IPS DF 19.7 (cell line): ENCODE measurements around the gene RARG.
"Not testable (repeated sequence)": the region's sequence is repeated elsewhere in the genome, so short reads cannot be mapped to it uniquely, and the experiment has no call there.

Experiments
- DNase-seq: peaks from one replicate; pipeline ENCODE4 v3.0.0-alpha.2; 2013; ENCODE audit warnings: low read depth, low spot score

The RARG gene

DNA sequence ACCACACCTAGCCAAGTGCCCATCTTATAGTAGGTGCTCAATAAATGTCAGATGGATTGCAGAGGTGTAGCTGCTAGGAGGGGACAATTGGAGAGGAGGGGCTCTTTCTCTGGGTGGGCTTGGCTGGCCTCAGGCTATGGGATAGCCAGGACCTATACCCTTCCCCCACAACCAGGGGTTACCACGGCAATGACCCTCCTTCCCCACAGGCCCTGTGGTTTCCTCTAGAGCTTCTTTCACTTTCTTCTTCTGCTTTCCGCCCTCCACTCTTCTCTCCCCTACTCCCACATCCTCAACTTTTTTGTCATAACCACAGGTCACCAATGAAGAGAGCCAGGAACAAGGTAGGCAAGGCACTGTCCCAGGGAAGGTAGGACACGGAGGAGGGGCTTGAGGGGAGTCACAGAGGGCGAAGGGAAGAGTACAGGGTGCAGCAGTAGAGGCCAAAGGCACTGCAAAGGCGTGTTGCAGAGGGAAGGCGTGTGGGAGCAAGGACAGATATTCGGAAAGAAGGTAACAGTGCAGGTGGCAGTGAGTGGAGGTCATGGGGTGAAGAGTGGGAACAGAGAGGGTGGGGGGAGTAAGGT lies 23.0 kb downstream of the RARG start:
- DNase-seq: no peak

- DNase-seq: no peak
Measured at GRCh38 chr12:53208435-53208834, 23.6 kb downstream of the RARG start.

GRCh38 chr12:53207042-53207441 lies 25.0 kb downstream of the RARG start, which contains the start of gene ITGB7:
TSS of gene ITGB7 (minus strand) at chr12:53207251. CDS start at chr12:53200443, 6,808 bp downstream.
- no peak for DNase-seq

DNA sequence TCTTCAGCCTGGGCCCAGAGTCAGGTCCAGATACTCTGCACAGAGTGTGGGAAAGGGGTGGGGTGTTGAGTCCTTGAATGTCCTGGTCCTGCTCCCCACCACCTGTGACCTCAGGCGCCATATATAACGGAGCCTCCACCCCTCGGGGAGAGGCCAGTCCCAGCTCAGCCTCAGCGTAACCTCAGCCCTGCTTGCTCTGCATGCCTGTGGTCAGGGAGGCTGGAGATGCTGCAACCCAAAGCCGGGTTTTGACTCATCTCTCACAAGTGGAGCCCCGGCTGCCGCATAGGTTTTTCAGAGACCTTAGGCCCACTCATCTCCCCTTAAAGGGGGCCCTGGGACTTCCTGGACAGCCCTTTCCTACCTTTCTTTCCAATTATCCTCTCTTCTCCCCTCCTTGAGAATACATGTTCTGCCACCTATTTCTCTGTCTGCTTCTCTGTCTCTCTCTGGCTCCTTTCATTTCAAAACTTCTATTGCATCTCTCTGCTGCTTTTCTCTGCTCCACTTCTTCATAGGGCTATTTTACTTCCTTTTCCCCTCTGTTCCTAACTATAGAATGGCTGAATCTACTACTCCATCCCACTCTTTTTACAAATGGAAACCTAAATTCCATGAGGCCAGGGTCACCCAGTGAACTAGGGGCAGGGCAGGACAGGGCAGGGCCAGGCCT lies 26.1 kb downstream of the RARG start:
- DNase-seq: no peak

DNA sequence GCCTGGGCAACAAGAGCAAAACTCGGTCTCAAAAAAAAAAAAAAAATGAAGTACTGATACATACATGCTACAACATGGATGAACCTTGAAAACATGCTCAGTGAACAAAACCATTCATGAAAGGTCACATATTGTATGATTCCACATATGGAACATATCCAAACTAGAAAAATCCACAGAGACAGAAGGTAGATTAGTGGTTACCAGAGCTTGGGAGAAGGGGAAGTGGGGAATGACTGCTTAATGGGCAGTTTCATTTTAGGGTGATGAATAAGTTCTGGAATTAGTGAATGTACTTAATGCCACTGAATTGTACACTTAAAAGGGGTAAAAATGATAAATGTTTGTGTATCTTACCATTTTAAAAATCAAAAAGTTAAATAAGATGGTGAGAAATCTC lies 27.7 kb downstream of the RARG start:
- DNase-seq: no peak

GRCh38 chr12:53202316-53202715 lies 29.7 kb downstream of the RARG start:
- DNase-seq: not testable (repeated sequence)

- no peak for DNase-seq
Measured at GRCh38 chr12:53201639-53202038, 30.4 kb downstream of the RARG start.

DNA sequence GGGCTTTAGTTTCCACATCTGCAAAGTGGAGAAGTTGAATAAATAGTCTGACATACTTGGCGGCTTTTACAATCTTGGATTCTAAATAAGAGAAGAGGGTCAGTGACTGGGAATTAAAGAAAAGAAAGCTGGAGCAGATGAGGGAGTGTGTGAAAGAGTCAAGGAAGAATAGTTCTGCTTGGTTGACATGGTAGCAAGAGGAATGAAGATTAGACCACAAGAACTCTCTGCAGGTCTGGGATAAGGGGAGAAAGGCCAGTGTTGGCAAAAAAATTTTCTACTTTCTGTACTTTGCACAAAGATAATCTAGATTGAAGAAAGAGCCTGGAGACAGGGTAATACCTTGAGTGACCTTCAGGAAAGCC lies 30.9 kb downstream of the RARG start:
- no peak for DNase-seq

DNA sequence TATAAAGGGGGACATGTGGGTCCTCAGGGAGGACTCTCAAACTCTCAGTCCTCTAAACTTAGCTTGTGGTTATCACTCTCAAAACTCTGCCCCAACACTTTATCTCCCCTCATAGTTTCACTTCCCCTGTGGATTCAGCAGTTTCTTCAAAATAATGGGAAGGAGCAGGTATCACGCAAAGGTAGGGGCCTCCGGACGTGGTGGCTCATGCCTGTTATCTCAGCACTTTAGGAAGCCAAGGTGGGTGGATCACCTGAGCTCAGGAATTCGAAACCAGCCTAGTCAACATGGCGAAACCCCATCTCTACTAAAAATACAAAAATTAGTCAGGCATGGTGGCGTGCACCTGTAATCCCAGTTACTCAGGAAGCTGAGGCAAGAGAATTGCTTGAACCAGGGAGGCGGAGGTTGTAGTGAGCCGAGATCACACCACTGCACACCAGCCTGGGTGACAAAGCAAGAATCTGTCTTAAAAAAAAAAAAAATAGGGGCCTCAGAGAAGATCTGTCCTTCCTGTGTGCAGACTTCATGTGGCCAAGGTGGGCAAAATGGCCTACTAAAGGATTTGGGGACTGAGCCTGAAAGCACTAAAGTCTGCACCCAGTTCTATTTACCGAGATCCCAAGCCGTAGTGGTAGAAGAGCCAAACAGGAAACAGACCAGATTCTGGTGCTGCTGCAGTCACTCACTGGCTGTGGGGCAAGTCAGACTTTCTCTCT lies 31.4 kb downstream of the RARG start:
- no peak for DNase-seq

GRCh38 chr12:53200107-53200457 lies 31.9 kb downstream of the RARG start:
- no peak for DNase-seq

- DNase-seq: no peak
Measured at GRCh38 chr12:53199700-53200099, 32.3 kb downstream of the RARG start.

DNA sequence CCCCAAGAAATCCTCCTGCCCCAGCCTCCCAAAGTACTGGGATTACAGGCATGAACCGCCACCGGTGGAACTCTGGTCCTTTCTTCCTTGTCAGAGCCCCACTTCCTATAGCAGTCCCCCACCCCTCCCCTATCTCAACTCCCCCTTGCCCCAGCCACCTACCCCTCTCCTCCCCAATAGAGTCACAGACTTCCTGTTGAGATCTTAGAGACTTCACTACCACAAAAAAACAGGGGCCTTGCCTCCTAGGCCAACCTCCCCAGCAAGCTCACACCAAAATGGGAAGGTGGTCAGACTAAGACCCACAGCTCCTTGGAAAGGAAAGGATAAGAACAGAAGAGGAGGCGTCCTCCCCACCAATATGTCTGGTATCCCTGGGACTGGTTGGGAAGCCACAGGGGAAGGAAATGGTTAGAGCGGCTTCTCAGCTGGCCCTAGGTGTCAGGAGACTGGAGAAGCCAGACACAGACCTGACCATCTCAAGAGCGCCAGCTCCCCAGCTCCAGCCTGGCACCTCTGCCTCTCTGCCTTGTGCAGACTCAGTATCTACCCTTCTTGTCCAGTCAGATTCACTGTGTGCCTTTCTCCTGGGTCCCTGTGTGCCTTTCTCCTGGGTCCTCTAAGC lies 33.4 kb downstream of the RARG start:
- DNase-seq: no peak

- no peak for DNase-seq
Measured at GRCh38 chr12:53197011-53197640, 34.9 kb downstream of the RARG start.

DNA sequence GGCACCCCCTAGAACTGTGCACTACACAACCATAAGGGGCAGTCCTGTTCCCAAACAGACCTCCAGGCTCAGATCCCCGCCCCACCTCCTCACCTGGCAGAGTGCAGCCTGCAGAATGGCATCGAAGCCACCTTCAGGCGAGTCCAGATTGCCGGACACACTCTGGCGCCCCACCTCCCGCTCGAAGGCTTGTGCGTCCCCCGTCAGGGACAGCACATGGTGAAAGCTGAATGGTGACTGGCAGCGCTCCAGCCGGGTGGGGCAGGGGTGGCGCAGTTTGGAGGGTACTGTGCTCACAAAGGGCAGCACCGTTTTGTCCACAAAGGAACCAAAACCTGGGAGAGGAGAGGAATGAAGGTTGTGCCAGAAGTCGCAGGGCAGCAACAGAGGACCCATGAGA lies 35.5 kb downstream of the RARG start:
- DNase-seq: no peak

DNA sequence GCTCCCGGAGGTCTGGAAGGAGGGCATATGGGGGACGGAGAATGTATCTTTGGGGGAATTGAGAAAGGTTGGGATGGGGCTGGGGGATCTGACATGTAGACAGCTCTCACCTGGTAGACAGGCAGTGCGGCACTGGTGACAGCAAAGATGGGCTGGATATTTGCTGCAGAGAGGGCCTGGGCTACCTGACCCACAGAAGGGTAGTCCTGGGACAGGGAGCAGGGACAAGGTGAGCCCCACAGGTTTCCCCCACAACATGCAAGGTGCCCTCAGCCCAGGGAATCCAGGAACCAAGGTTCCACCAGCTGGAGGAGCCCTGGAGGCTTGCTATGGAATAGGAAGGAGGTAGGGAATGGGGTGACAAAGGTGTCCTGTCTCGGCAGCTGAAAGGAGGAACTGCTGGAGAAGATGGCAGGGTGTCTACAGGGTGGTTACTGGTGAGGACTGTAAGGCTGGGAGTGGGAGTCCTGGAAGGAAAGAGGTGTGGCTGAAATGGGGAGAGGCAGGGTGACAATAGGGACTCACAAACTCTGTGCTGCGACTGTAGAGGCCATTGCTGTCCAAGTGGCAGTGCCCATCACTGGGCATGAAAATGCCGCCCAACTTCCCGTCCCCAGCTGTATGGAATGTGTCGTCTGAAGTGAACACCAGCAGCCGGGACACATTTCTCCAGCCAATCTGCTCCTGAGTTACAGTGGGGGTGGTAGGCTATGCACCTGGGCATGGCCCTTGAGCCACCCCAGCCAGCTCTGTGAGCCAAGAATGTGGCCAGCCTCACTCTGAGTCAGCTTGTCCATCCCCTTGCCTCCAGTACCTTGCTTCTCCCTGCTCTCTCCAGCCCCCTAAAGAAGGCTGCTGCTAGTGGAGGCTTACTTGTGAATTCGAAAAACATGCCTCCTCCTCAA lies 36.2 kb downstream of the RARG start:
- no peak for DNase-seq

- DNase-seq: no peak
Measured at GRCh38 chr12:53194973-53195372, 37.0 kb downstream of the RARG start.

DNA sequence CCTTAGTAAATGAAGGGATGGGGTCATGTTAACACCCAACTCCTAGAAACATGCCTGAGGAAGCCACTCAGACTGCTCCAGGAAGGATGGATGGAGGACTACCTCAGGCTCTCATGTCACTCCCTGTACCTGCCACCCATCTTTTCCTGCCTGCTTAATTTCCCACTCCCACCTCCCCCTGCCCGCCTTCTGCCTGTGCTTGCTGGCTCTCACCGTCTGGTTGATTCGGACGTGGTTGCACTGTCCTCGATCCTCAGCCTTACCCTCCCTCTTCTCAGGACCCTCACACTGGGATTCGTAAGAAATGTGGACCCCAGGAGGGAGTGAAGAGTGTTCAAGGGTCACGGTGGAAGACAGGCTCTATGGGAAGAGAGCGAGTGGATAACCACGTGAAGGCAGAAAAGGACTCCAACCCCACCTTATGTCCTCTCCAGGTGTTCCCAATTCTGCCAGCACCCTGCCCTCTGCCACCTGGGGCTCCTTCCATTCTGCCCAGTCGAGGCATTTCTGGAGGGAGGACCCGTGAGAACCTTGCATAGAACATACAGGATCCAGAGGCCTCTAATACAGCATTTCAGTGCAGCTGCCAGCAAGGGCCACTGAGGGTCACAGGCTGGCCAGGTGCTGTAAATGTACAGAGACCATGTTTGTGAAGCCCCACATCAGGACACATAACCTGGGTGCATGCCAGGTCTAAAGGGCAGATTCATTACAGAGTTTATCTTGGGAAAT lies 37.9 kb downstream of the RARG start:
- DNase-seq: no peak

DNA sequence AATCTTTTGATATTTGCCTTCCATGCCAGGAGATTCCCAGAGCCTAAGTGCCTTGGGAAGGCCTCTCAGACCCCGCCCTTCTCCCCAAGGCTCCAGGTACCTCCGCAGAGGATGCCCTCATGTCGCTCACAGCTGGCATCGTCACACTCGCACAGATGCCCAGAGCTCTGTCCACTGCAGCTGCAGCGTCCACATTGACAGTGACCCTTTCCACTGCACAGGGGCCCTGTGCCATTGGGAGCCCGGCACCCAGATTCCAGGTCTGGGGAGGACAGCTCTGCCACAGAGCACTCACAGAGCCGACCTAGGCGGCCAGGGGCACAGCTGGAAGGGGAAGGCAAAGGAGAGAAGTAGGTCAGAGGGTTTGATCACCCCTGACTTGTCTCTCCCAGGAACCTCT lies 39.0 kb downstream of the RARG start:
- no peak for DNase-seq

- DNase-seq: no peak
Measured at GRCh38 chr12:53192531-53193021, 39.4 kb downstream of the RARG start.

DNA sequence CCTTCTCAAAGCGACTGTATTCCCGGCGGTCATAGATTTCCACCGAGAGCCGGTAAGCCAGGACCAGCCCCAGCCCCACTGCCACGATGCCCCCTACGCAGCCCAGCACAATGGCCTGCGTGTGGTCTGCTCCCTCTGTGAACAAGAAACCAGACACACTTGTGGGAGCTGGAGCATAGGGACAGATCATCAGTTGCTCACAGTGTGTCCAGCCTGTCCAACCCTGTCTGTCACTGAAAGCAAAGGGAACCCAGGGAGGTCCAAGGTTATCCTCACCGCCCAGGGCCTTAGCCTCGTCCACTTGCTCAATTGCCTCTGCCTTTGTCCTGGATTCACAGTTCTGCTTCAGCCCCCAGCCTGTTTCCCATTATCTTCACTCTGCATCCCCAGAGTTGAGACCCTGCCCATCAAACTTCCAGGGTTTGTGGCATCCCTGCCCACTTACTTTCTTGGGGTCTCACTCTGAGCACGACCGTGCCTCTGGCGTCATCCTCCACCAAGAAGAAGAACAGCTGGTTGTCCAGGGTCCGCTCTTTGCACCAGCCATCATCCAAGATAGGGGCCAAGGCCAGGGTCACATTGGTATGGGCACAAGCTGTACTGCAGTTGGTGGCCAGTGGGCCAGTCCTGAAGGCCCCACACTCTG lies 40.0 kb downstream of the RARG start:
- no peak for DNase-seq
